PC-9 (cell line): ENCODE results near the gene TBX10. TPM values are rescaled to one million over a fixed set of nuclear protein-coding genes. Genes with fewer than 3 reads are reported as not detected.

ENCODE experiments used
- BruUV-seq: library from RNA; stranded (reverse); fragments of 400-500 nt; replicated peaks from 2 replicates; lab custom pipeline; 2021; lab: Mats Ljungman, UMichigan
- CTCF ChIA-PET: fragments of 300-600 bp; sonication (Branson Sonifier 250); formaldehyde crosslinking; loops from one replicate; lab custom pipeline; 2022; ENCODE audit warnings: antibody characterized with exemption; lab: Charles Lee
- POLR2A ChIA-PET: fragments of 300-600 bp; sonication (Branson Sonifier 250); formaldehyde crosslinking; loops from one replicate; lab custom pipeline; 2022; ENCODE audit warnings: antibody characterized with exemption; ENCODE audit not compliant: unreplicated experiment; lab: Charles Lee
- DNase-seq, 2 experiments: peaks; one replicate each; pipeline versions ENCODE4 v3.0.0 to v3.0.0-alpha.2; 2015 to 2022; ENCODE audit warnings: mixed read lengths in 1 of 2
- H2AFZ ChIP-seq: fragments of 200-600 bp; sonication (generic); 2 replicates; pipeline ENCODE4 v1.8.1; 2017; ENCODE audit warnings: antibody characterized with exemption
- H3F3A ChIP-seq: fragments of 200-600 bp; sonication (generic); 2 replicates; pipeline ENCODE4 v1.8.1; 2017; ENCODE audit warnings: antibody characterized with exemption, mild to moderate bottlenecking, low read depth; ENCODE audit not compliant: insufficient read depth
- H3K27ac ChIP-seq: fragments of 200-600 bp; sonication (generic); 2 replicates; pipeline ENCODE4 v1.6.1; 2016; ENCODE audit warnings: mixed run types
- H3K27me3 ChIP-seq: fragments of 200-600 bp; sonication (generic); 2 replicates; pipeline ENCODE4 v1.6.1; 2016; ENCODE audit warnings: low read depth, mixed run types; ENCODE audit not compliant: insufficient read depth
- H3K36me3 ChIP-seq: fragments of 200-600 bp; sonication (generic); 2 replicates; pipeline ENCODE4 v1.6.1; 2016; ENCODE audit warnings: low read depth, mixed run types
- H3K4me1 ChIP-seq: fragments of 200-600 bp; sonication (generic); replicated peaks from 2 replicates; pipeline ENCODE4 v1.6.1; 2016; ENCODE audit warnings: mixed run types; ENCODE audit not compliant: insufficient read depth
- H3K4me2 ChIP-seq: fragments of 200-600 bp; sonication (generic); 2 replicates; pipeline ENCODE4 v1.6.1; 2017; ENCODE audit warnings: mixed run types
- H3K4me3 ChIP-seq: fragments of 200-600 bp; sonication (generic); 2 replicates; pipeline ENCODE4 v1.6.1; 2016; ENCODE audit warnings: mixed run types
- H3K79me2 ChIP-seq: fragments of 200-600 bp; sonication (generic); 2 replicates; pipeline ENCODE4 v1.6.1; 2017; ENCODE audit warnings: low read depth, mixed run types
- H3K9me2 ChIP-seq: fragments of 200-600 bp; sonication (generic); 2 replicates; pipeline ENCODE4 v1.8.1; 2017; ENCODE audit warnings: mild to moderate bottlenecking; ENCODE audit not compliant: insufficient read depth
- H3K9me3 ChIP-seq: fragments of 200-600 bp; sonication (generic); 2 replicates; pipeline ENCODE4 v1.8.1; 2016; ENCODE audit warnings: low read depth; ENCODE audit not compliant: insufficient read depth
- H4K20me1 ChIP-seq: fragments of 200-600 bp; sonication (generic); 2 replicates; pipeline ENCODE4 v1.8.1; 2017; ENCODE audit not compliant: insufficient read depth
- EZH2 ChIP-seq: fragments of 200-600 bp; sonication (generic); IDR thresholded peaks from 2 replicates; pipeline ENCODE4 v1.8.0; 2017; ENCODE audit warnings: antibody characterized with exemption, low read depth
- intact Hi-C: fragments of 100-400 bp; cut with micrococcal nuclease; formaldehyde crosslinking; loops from one replicate; pipeline ENCODE4 v1.10.0; 2022; ENCODE audit not compliant: unreplicated experiment
- total RNA-seq: library from RNA; stranded (reverse); gene quantifications from 2 replicates; pipeline ENCODE4 v1.2.3, GENCODE V29; 2021
- TF ChIP-seq, protein P1 (sequence below): fragments of 200-600 bp; sonication (generic); conservative IDR thresholded peaks from 2 replicates; pipeline ENCODE4 v1.6.1; 2017; ENCODE audit warnings: mixed run types, antibody characterized with exemption, mild to moderate bottlenecking, moderate library complexity

The TBX10 gene
- total RNA-seq, 1 experiment from 2014 or later = not detected

DNA sequence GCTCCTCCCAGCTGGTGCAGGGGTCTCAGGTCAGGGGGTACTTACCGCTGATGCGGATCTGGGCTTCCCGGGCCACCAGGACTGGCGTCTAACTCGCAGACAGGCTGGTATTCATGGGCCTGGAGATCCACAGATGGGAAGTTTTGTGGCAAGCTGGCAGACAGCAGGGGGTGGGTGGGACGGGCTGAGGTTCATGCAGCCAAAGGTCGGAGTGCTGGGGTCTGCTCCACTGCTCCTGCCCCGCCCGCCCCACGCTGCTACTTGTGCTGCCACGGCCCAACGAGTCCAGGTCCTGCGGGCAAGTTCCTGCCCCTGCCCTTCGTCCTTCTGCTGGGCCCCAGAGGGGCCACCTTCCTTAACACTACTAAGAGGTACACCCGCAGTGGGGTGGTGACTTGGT, 7.9 kb upstream of the TBX10 start:
- Histone ChIP-seq H3K4me2 (no peak overlapping the region), H3K9me2 (no peaks in the 10 kb centered on the region), H4K20me1 (no peaks in the 10 kb centered on the region), H3K79me2 (no peaks in the 10 kb centered on the region), H3K9me3 (no peaks in the 10 kb centered on the region), H3K27me3 (no peaks in the 10 kb centered on the region), H3F3A (peaks cover 28% of the 10 kb centered on the region), H3K27ac (no peak overlapping the region), H3K36me3 (no peaks in the 10 kb centered on the region), H2AFZ (no peak overlapping the region), H3K4me1 (no peaks in the 10 kb centered on the region), H3K4me3 (no peak overlapping the region)
- POLR2A ChIA-PET = no interaction called here
- intact Hi-C loops = no loop called here
- TF ChIP-seq, protein P1, sequence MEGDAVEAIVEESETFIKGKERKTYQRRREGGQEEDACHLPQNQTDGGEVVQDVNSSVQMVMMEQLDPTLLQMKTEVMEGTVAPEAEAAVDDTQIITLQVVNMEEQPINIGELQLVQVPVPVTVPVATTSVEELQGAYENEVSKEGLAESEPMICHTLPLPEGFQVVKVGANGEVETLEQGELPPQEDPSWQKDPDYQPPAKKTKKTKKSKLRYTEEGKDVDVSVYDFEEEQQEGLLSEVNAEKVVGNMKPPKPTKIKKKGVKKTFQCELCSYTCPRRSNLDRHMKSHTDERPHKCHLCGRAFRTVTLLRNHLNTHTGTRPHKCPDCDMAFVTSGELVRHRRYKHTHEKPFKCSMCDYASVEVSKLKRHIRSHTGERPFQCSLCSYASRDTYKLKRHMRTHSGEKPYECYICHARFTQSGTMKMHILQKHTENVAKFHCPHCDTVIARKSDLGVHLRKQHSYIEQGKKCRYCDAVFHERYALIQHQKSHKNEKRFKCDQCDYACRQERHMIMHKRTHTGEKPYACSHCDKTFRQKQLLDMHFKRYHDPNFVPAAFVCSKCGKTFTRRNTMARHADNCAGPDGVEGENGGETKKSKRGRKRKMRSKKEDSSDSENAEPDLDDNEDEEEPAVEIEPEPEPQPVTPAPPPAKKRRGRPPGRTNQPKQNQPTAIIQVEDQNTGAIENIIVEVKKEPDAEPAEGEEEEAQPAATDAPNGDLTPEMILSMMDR = no peak
- no peak for TF ChIP-seq EZH2
- BruUV-seq = no TSS peak
- peak in 1 of 2 experiments; percentile 10 for DNase-seq
- CTCF ChIA-PET = interaction anchor here (0.6 kb wide), 2 partner anchors 54 to 139 kb away, joined by 3 read pairs; partner anchors contain the start of gene CDK2AP2

DNA sequence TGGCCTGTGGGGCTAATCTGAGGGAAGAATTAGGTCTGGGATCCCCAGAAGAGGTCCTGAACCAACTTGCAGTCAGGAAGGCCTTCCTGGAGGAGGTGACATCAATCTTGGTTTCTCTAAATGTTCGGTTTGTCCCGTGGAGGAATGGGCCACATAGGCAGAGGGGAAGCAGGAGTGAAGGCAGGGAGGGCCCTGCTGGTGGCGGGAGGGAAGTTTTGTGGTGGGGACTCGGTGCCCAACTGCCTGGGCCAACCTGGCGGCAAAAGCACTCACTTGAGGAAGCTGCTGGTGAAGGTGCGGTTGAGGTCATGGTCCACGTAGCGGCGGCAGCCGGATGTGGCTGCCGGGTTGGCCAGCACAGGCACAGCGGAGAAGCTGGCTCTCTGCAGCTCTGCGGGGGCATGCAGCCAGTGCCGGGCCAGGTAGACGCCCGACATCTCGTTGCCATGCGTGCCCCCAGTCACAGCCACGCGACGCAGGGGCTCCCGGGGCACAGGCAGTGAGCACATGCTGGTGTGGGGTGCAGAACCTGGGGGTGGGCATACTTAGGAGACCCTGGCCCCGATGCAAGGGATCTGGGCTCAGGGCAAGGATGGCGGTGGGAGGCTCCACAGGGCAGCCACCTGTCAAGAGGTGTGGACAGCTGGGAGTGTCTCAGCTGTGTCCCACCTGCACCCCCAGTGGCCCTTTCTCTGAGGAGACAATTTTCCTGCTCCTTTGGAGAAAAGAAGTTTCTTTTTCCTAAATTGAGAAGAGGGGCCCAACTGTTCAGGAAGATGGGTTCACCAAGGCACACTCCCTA, 7.2 kb upstream of the TBX10 start:
- TF ChIP-seq, protein P1 = no peak
- TF ChIP-seq EZH2 = no peak
- BruUV-seq = no TSS peak
- CTCF ChIA-PET = no interaction called here
- H4K20me1 ChIP-seq = no peaks in the 10 kb centered on the region
- H3K4me3 ChIP-seq = no peak overlapping the region
- intact Hi-C loops = no loop called here
- no peaks in the 10 kb centered on the region for H3K9me3 ChIP-seq
- no peaks in the 10 kb centered on the region for H3K79me2 ChIP-seq
- H3K27ac ChIP-seq = no peak overlapping the region
- no peaks in the 10 kb centered on the region for H3K27me3 ChIP-seq
- H3F3A ChIP-seq = peaks cover 25% of the 10 kb centered on the region
- peak in 1 of 2 experiments; percentile 11 for DNase-seq
- no peaks in the 10 kb centered on the region for H3K4me1 ChIP-seq
- POLR2A ChIA-PET = interaction anchor here (0.7 kb wide), 1 partner anchor 55 kb away, joined by 3 read pairs; no protein-coding TSS in a partner anchor
- H3K9me2 ChIP-seq = no peaks in the 10 kb centered on the region
- no peak overlapping the region for H2AFZ ChIP-seq
- no peak overlapping the region for H3K4me2 ChIP-seq
- no peaks in the 10 kb centered on the region for H3K36me3 ChIP-seq

DNA sequence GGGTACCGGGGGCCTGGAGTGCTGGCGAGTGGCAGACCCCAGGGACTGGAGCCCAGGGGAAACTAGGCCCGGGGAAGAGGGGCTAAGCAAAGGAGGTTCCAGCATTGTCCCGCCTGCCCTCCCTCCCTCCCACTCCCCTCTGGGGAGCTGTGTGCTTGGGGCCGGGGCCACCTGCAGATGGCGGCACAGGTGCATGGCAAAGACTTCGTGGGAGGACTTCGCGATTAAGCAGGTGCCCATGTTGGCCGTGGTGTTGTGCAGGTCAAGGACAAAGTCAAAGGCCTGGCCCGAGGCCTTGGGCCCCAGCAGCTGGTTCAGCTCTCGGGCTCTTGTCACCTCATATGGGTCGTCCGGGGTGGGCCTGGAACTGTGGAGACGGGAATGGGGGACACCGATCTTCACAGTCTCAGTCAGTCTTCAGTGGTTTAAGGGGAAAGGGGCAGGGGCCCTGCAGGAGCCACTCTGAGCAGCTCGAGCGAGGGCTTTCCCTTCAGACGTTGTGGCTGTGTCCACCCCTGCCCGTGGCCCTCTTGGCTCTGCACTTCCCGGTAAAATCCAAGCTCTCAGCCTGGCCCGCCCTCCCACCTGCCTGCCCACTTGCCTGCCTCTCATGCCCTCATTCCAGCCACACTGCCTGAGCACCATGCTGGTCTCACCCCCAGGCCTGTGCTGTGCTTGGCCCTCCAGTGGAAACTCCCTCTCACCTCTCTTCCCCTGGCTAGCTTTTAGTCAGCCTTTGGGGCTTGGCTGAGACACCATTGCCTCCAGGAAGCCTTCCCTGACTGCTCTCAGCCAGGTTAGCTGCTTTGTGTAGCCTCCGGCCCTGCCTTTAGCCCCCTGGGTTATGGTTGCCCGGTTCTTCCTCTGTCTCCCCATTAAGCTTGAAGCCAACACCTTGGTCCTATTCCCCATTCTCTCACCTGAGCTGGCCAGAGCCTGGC, 6.2 kb upstream of the TBX10 start:
- Histone ChIP-seq H3K4me1 (no peaks in the 10 kb centered on the region), H3K27me3 (peaks cover 4% of the 10 kb centered on the region), H3K9me2 (no peaks in the 10 kb centered on the region), H3K27ac (no peak overlapping the region), H4K20me1 (no peaks in the 10 kb centered on the region), H3K9me3 (no peaks in the 10 kb centered on the region), H3K79me2 (no peaks in the 10 kb centered on the region), H2AFZ (no peak overlapping the region), H3K4me2 (no peak overlapping the region), H3K36me3 (no peaks in the 10 kb centered on the region), H3K4me3 (no peak overlapping the region), H3F3A (peaks cover 25% of the 10 kb centered on the region)
- TF ChIP-seq EZH2 = no peak
- TF ChIP-seq, protein P1 = no peak
- no TSS peak for BruUV-seq
- ChIA-PET POLR2A (interaction anchor here (0.7 kb wide), 1 partner anchor 56 kb away, joined by 3 read pairs; no protein-coding TSS in a partner anchor), CTCF (interaction anchor here (0.7 kb wide), 1 partner anchor 16 kb away, joined by 5 read pairs; no protein-coding TSS in a partner anchor)
- intact Hi-C loops = no loop called here
- DNase-seq = no peak
